NCI-H748 treated with DMSO at 0.1 percent for 48 hours (cell line): ENCODE data around the gene SLC28A2.
A peak's percentile ranks its signal among the peaks of the same experiment; 100 is the strongest.
"Not testable (repeated sequence)": the region's sequence is repeated elsewhere in the genome, so short reads cannot be mapped to it uniquely, and the experiment has no call there.

Experiments used
- DNase-seq: peaks from one replicate; lab custom pipeline; 2025; lab: John Stamatoyannopoulos, UW

Gene SLC28A2

DNA sequence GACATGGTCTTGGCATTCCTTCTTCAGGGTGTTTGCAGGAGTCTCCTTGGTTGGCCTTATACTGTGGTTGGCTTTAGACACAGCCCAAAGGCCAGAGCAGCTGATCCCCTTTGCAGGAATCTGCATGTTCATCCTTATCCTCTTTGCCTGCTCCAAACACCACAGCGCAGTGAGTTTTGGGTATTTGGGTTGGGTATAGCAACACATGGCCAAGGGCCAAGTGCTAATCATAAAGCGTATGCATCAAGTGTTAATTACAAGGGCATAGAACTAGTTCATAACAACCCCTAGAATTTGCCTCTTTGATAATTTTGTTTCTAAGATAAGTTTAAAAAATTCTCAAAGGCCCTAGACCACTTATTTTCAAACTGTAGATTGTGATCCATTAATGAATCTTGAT is 11.8 kb downstream of the SLC28A2 start:
- no peak for DNase-seq

- no peak for DNase-seq
These were observed 13.5 kb downstream of the SLC28A2 start for GRCh38 chr15:45265506-45265905.

GRCh38 chr15:45268135-45268534 is 16.1 kb downstream of the SLC28A2 start:
- DNase-seq = no peak

DNA sequence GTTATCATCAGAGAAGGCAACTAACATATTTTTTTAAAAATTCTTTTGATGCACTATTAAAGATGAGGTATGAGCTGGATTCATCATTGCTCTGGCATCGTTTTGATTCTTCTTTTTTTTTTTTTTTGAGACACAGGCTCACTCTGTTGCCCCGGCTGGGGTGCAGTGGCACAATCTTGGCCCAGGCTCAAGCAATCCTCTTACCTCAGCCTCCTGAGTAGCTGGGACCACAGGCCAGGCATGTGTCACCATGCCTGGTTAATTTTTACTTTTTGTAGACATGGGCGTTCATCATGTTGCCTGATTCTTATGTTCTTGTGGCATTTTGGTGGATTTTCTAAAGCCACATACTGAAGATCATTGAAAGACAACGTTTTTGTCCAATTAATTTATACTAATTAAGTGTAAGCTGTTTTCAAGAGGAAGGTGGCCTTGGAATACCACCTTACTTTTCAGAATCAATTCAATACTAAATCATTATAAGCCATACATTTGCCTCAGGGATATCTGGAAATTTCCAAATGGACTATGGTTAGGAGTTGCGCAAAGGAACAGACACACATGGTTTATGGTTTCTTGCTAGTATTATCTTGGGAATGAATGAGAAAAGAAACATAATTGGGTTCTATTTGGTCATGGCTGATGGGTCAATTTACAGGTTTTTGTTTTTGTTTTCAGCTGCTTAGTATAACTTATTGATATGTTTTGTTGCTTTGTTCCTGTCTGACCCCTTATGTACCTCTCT is 22.8 kb downstream of the SLC28A2 start:
- no peak for DNase-seq

GRCh38 chr15:45276831-45277230 is 24.8 kb downstream of the SLC28A2 start:
- peak; percentile 29 for DNase-seq

DNA sequence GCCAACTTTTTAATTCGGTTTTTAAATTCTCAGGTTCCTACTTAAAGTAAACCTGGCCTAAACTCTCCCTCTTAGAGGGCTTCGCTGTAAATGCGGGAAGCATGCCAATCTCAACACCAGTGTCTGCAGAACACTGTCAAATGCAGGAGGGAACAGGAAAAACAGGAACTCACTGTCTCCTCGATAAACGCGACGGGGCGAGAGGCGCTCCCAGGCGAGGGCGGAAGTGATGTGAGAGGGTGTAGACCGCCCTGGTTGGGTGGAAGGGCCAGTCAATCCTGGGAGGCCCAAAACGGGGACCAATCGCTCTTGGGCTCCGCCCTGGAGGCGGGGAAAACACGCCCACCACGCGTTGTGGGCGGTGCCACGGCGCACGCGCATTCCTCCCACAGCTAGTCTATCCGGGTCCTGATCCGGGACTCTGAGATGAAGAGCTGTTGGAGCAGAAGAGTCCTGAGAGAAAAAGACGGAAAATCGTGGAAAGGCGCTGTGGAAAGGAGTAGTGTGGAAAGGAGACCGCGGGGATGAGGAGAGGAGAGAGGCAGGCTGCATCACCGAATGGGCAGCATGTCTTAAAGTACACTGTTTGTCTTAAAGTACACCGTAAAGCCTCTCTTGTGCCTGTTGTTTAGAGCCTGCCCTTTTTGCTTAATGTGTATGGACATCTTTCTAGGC is 27.1 kb downstream of the SLC28A2 start:
- peak; percentile 88 for DNase-seq

DNA sequence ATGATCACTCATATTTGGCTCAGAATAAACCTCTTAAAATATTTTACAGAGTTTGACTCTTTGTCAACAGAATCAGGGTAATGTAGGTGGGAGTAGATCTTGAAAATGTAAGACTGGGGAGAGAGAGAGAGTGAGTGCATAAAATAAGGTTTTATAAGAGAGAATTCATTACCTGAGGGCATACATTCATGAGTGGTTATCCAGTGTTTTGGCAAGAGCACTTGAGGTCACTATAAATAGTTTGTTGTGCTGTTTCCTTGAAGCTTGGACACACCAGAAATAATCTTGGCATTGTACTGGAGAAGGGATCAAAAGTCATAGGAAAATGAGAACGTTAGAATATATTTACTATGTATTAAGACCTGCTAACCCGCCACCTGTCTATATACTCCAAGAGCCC is 33.4 kb downstream of the SLC28A2 start:
- no peak for DNase-seq

GRCh38 chr15:45287390-45287956 is 35.4 kb downstream of the SLC28A2 start:
- DNase-seq = no peak

DNA sequence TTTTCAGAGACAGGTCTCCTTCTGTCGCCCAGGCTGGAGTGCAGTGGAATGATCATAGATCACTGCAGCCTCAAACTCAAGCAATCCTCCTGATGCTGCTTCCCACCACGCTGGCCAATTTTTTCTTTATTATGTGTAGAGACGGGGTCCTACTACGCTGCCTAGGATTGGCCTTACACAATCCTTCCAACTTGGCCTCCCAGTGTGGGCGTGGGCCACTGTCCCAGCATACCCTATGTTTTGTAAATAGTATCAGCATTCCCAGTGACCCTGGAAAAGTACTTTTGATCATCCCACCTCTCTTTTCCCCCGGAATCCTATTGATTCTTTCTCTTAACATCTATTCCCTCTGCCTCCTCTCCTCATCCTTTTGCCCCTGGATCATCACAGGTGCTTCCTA is 36.9 kb downstream of the SLC28A2 start:
- DNase-seq = no peak

DNA sequence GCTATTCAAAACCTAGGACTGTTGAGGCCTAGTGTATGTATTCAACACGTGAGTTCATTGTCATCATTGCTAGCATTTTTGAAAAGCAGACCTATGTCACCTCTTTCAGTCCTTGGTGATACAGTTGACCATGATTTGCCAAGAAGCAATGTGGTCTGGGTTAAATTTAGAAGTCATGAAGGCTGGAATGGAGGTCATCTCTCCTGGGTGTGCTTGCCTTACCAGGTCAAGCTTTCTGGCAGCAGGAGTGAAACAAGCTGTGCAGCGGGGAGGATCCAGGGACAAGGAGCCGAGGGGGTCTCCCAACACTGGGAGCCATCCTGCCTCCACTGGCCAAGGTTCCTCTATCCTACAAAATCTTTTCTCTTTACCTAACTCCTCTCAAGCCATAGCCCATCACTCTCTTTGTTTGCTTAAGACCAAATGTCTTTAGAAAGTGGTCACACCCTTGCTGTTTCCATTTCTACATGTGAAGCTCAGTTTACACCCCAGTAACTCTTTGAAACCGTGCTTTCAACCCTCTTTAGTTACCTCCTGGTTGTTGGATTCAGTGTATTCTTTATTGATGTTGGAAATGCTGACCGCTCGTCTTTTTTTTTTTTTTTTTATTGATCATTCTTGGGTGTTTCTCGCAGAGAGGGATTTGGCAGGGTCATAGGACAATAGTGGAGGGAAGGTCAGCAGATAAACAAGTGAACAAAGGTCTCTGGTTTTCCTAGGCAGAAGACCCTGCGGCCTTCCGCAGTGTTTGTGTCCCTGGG is 40.0 kb downstream of the SLC28A2 start:
- no peak for DNase-seq

DNA sequence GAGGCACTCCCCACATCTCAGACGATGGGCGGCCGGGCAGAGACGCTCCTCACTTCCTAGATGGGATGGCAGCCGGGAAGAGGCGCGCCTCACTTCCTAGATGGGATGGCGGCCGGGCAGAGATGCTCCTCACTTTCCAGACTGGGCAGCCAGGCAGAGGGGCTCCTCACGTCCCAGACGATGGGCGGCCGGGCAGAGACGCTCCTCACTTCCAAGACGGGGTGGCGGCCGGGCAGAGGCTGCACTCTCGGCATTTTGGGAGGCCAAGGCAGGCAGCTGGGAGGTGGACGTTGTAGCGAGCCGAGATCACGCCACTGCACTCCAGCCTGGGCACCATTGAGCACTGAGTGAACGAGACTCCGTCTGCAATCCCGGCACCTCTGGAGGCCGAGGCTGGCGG is 41.3 kb downstream of the SLC28A2 start:
- not testable (repeated sequence) for DNase-seq

DNA sequence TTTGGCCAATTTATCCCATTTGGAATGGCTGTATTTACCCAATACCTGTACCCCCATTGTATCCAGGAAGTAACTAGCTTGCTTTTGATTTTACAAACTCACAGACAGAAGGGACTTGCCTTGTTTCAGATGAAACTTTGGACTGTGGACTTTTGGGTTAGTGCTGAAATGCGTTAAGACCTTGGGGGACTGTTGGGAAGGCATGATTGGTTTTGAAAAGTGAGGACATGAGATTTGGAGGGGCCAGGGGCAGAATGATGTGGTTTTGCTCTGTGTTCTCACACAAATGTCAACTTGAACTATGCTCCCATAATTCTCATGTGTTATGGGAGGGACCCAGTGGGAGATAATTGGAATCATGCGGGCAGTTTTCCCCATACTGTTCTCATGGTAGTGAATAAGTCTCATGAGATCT is 46.9 kb downstream of the SLC28A2 start:
- DNase-seq = not testable (repeated sequence)

GRCh38 chr15:45304711-45305110 is 52.7 kb downstream of the SLC28A2 start:
- no peak for DNase-seq

- no peak for DNase-seq
These were observed 54.1 kb downstream of the SLC28A2 start for GRCh38 chr15:45306105-45306504.

DNA sequence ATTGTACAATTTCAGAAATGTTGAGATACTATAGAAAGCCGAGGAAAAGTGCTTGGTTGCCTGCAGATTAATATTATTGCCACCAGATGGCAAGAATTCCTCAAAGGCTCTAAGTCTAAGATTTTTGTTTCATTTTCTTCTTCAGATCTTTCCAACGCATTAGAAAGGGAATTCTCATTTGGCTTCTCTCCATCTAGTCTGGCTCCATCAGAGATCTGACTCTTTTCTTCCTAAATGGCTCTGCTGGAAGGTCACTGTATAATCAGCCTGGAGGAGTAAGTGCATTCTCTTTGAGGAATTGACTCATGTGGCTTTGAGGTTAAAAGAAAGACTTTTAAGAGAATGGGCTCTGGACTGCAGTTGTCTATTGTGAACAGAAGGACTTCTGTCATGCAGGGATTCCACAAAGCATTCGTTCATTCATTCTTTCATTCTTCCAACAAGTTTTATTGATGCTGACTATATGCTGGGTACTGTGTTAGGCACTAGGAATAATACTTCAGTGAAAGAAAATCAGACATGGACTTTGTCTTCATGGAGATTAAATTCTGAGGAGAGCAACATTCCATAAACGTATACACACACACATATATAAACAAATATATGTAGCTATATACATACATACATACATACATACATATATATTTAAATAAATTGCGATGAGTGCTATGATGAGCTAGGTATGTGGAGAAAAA is 55.3 kb downstream of the SLC28A2 start:
- peak; percentile 0 for DNase-seq

DNA sequence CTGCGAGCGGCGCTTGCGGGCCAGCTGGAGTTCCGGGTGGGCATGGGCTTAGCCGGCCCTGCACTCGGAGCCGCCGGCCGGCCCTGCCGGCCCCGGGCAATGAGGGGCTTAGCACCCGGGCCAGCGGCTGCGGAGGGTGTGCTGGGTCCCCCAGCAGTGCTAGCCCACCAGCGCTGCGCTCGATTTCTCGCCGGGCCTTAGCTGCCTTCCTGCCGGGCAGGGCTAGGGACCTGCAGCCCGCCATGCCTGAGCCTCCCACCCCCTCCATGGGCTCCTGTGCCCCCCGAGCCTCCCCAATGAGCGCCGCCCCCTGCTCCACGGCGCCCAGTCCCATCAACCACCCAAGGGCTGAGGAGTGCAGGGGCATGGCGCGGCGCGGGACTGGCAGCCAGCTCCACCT is 62.1 kb downstream of the SLC28A2 start:
- DNase-seq = not testable (repeated sequence)

- no peak for DNase-seq
These were observed 62.9 kb downstream of the SLC28A2 start for GRCh38 chr15:45314960-45315359.

- no peak for DNase-seq
These were observed 67.6 kb downstream of the SLC28A2 start for GRCh38 chr15:45319472-45320214.

DNA sequence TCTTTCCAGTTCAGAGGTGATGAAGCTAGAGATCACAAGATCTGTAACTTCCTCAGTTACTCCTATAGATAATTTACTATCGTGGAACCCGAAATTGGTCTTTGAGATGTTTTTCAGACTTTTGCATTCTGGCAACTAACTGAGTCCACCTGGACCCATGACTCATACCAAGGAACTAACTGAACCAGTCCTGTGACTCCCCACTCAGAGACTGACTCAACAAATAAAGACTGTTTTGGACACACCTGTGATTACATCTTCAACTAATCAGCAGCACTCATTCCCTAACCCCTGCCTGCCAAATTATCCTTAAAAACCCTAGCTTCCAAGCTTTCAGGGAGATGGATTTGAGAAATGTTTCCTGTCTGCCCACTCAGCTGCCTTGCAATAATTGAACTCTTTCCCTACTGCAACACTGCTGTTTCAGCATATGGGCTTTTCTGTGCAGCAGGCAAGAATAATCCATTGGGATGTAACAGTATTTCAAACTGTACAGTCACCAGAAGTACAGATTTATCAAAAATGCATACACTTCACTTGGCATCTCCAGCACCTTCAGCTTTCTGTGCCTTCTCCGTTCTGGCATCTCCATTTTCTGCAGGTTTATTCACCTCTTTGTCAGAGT is 68.7 kb downstream of the SLC28A2 start:
- DNase-seq = no peak

DNA sequence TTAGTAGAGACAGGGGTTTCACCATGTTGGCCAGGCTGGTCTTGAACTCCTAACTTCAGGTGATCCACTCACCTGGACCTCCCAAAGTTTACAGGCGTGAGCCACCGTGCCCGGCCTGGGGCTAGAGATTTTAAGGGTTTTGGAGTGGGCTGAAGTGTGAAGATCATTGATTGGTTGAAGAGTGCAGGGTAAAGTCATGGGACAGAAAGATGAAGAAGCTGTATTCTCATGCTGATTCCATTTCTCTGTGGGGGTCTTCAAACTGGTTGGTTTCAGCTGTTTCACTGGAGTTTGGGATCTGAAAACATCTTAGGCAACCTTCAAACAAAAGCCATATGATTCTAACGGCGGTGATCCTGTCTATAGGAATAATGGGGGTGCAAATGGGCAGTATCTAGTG is 74.2 kb downstream of the SLC28A2 start:
- DNase-seq = no peak

- peak; percentile 2 for DNase-seq
These were observed 74.7 kb downstream of the SLC28A2 start for GRCh38 chr15:45326741-45327140.
